PC-3 (cell line): ENCODE data around the gene MYF6.

Experiments used
- CTCF ChIP-seq: fragments of 300-600 bp; sonication (generic); conservative IDR thresholded peaks from 2 replicates; pipeline ENCODE4 v1.5.1; 2017; ENCODE audit warnings: antibody characterized with exemption, low read depth, mild to moderate bottlenecking, low read length
- EZH2 ChIP-seq: fragments of 300-600 bp; sonication (generic); IDR thresholded peaks from one replicate; pipeline ENCODE4 v1.6.1; 2017; ENCODE audit warnings: antibody characterized with exemption, mild to moderate bottlenecking, low read length; ENCODE audit not compliant: unreplicated experiment
- EZH2phosphoT487 ChIP-seq: fragments of 300-600 bp; sonication (generic); IDR thresholded peaks from 2 replicates; pipeline ENCODE4 v1.6.1; 2018; ENCODE audit warnings: mild to moderate bottlenecking, antibody characterized with exemption, low read length, borderline replicate concordance

GRCh38 chr12:80707126-80707829 is at the start of gene MYF6:
- TF ChIP-seq EZH2: no peak
- no peak for TF ChIP-seq CTCF
- TF ChIP-seq EZH2phosphoT487: no peak
